T-helper 2 cell treated with Interferon-gamma antibody and Interleukin-4, amounts not matched to agents 5 μg/mL and 100 μg/mL, for 36 hours (primary cell): Measurements from ENCODE around the gene VCL.

ENCODE experiments used
- DNase-seq: peaks from one replicate; pipeline ENCODE4 v3.0.0; 2021; ENCODE audit warnings: low spot score
- H3K27ac Mint-ChIP-seq: one replicate; pipeline ENCODE4 v1.8.0; 2021; ENCODE audit warnings: mild to moderate bottlenecking, mixed read lengths
- H3K27me3 Mint-ChIP-seq: one replicate; pipeline ENCODE4 v1.8.0; 2021; ENCODE audit warnings: low read depth, mixed read lengths
- H3K36me3 Mint-ChIP-seq: one replicate; pipeline ENCODE4 v1.8.0; 2021; ENCODE audit warnings: low read depth, mixed read lengths
- H3K4me1 Mint-ChIP-seq: one replicate; pipeline ENCODE4 v1.8.0; 2021; ENCODE audit warnings: low read depth, mixed read lengths
- H3K4me3 Mint-ChIP-seq: one replicate; pipeline ENCODE4 v1.8.0; 2022; ENCODE audit warnings: mild to moderate bottlenecking, moderate library complexity, mixed read lengths
- H3K9me3 Mint-ChIP-seq: one replicate; pipeline ENCODE4 v1.8.0; 2021; ENCODE audit warnings: mixed read lengths

VCL gene

GRCh38 chr10:74150990-74151878 is 153.3 kb downstream of the VCL start, which contains the start of gene ADK:
ADK (plus strand) TSS chr10:74151221; CDS start chr10:74151279, 58 bp downstream.
- H3K9me3 Mint-ChIP-seq, result no peaks in the 10 kb centered on the region
- no peak within 1 kb of the TSS for H3K27ac Mint-ChIP-seq
- peak; percentile 98 for DNase-seq
- peaks cover 11% of the 10 kb centered on the region for H3K36me3 Mint-ChIP-seq
- H3K4me3 Mint-ChIP-seq, result no peak within 1 kb of the TSS
- no peaks in the 10 kb centered on the region for H3K27me3 Mint-ChIP-seq
- H3K4me1 Mint-ChIP-seq, result peaks cover 25% of the 10 kb centered on the region

GRCh38 chr10:74151879-74152722 is 154.2 kb downstream of the VCL start:
- Mint-ChIP-seq H3K36me3 (peaks cover 7% of the 10 kb centered on the region), H3K4me3 (peak overlapping the region; percentile 9), H3K27me3 (no peaks in the 10 kb centered on the region), H3K9me3 (no peaks in the 10 kb centered on the region), H3K27ac (no peak overlapping the region), H3K4me1 (peaks cover 29% of the 10 kb centered on the region)
- no peak for DNase-seq

DNA sequence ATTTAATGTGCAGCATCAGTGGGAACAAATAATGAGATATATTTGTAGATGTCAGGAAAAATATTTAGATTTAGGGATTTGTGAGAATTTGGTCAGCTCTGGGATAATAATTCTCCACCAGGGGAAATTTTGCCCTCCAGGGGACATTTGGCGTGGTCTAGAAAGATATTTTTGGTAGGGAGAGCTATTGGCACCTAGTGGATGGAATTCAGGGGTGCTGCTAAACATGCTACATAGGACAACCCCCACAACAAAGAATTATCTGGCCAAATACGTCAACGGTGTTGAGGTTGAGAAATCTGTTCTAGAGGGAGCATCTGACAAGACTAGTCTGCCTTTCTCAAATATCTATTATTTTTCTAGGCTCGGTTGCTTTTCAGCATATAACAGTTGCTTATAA is 155.2 kb downstream of the VCL start:
- Mint-ChIP-seq H3K36me3 (peaks cover 3% of the 10 kb centered on the region), H3K27ac (no peak overlapping the region), H3K4me1 (peaks cover 25% of the 10 kb centered on the region), H3K4me3 (no peak overlapping the region), H3K9me3 (no peaks in the 10 kb centered on the region), H3K27me3 (no peaks in the 10 kb centered on the region)
- DNase-seq, result no peak

DNA sequence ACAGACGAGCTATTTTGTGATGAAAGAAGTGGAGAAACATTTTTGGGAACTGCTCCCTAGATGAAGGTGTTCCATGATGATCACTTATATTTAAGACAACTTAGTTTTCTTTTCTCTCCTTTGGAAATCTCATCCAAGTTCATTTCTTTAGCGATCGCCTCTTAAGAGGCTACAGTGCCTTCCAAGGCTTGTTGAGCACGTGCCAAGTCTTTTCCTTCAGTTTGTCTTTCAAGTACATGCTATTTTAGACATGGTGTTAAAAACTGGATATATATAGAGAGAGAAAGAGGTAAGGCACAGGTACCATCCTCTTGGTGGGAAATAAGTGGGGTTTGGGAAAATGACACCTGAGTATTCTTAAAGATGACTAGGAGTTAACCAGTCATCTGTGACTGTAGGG is 155.8 kb downstream of the VCL start:
- no peak for DNase-seq
- Mint-ChIP-seq H3K4me1 (peaks cover 21% of the 10 kb centered on the region), H3K27me3 (no peaks in the 10 kb centered on the region), H3K27ac (no peak overlapping the region), H3K4me3 (no peak overlapping the region), H3K36me3 (no peaks in the 10 kb centered on the region), H3K9me3 (no peaks in the 10 kb centered on the region)

- H3K4me1 Mint-ChIP-seq, result peaks cover 21% of the 10 kb centered on the region
- no peaks in the 10 kb centered on the region for H3K27me3 Mint-ChIP-seq
- no peaks in the 10 kb centered on the region for H3K9me3 Mint-ChIP-seq
- no peak overlapping the region for H3K4me3 Mint-ChIP-seq
- no peak for DNase-seq
- no peaks in the 10 kb centered on the region for H3K36me3 Mint-ChIP-seq
- no peak overlapping the region for H3K27ac Mint-ChIP-seq
These were observed 159.0 kb downstream of the VCL start for GRCh38 chr10:74156919-74157289.

DNA sequence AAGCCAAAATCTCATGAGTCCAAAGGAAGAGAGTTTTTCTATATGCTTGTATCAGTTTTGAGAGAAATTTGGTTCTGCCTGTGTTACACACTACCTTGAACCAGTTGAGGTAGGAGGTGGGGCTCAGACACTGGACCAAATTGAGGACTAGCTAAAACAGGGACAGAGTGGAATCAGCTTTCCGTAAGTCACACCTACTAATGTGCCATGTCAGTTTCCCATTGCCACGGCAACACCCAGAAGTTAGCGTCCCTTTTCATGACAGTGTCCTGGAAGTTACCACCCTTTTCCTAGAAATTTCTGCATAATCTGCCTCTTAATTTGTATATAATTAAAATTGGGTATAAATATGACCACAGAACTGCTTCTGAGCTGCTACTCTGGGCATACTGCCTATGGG is 162.1 kb downstream of the VCL start:
- no peak overlapping the region for H3K4me3 Mint-ChIP-seq
- peaks cover 15% of the 10 kb centered on the region for H3K4me1 Mint-ChIP-seq
- H3K27me3 Mint-ChIP-seq, result no peaks in the 10 kb centered on the region
- DNase-seq, result no peak
- no peaks in the 10 kb centered on the region for H3K9me3 Mint-ChIP-seq
- H3K36me3 Mint-ChIP-seq, result no peaks in the 10 kb centered on the region
- H3K27ac Mint-ChIP-seq, result no peak overlapping the region

DNA sequence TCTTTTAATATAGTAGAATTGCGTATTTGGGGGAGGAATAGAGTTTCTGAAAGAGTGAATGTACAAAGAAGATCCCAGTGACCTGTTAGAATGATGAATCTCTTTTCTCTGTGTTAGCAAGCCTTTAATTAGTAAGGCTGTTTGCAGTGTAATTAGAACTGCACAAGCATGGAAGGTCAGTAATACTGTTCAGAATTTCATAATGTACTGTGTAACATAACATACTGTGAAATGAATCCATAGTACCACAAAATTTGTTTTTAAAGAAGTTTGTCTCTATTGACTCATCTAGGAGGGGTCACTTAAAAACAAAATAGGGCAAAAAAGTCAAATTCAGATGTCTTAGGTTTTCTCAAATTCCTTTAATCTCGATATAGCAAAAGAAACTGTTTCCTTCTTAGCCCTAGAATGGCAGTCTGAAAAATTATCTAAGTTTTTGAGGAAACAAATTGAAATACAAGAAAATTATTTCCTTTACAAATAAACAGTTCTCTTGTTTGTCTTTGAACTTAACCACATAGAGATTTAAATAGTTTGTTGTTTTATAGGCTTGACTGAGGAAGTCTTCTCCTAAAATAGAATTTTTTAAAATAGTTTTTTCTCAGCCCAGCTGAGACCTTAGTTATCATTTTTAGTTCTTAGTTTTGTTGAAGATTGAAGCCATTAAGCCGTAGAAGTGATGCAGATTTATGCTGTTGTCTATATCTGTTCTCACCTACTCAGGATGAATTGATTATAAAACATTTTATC is 165.6 kb downstream of the VCL start:
- DNase-seq, result no peak
- Mint-ChIP-seq H3K36me3 (no peaks in the 10 kb centered on the region), H3K4me1 (peaks cover 11% of the 10 kb centered on the region), H3K9me3 (no peaks in the 10 kb centered on the region), H3K4me3 (no peak overlapping the region), H3K27me3 (no peaks in the 10 kb centered on the region), H3K27ac (no peak overlapping the region)

DNA sequence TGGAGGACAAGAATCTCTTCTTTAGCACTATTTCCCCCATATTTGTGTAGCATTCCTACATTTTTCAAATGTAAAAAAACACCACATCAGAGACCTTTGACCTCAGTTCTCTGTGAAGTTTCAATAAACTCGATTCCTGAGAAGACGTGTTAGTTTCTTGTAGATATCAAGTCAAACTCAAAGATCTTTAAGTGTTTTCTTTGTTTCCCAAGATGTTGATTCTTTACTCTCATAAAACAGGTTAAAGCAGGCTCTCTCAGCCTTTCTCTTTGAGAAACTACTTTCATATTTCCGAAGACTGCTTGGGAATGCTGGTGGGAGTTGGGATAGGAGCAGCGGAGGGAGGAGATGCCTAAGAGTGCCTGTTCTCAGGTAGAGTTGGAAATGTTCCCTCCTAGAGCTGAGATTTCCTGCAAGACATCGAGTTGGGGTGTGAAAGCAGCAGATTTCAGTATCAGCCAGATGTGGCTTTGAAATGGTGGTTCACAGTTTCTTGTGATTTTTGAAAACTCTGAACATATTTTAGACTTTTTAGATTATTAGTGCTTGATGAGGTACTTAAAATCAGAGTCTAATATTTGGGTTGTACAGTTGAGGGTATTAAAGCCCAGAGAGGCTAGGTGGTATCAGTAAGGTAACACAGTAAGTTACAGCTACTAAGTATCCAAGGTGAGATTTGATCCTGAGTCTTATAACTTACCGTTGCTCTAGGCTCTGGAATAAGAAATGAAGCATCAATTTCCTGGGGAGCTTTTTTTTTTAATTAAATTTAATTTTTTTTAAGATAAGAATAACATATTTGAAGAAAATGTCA is 167.0 kb downstream of the VCL start:
- H3K27ac Mint-ChIP-seq, result no peak overlapping the region
- H3K27me3 Mint-ChIP-seq, result no peaks in the 10 kb centered on the region
- no peaks in the 10 kb centered on the region for H3K36me3 Mint-ChIP-seq
- H3K9me3 Mint-ChIP-seq, result no peaks in the 10 kb centered on the region
- peaks cover 17% of the 10 kb centered on the region for H3K4me1 Mint-ChIP-seq
- DNase-seq, result no peak
- no peak overlapping the region for H3K4me3 Mint-ChIP-seq

DNA sequence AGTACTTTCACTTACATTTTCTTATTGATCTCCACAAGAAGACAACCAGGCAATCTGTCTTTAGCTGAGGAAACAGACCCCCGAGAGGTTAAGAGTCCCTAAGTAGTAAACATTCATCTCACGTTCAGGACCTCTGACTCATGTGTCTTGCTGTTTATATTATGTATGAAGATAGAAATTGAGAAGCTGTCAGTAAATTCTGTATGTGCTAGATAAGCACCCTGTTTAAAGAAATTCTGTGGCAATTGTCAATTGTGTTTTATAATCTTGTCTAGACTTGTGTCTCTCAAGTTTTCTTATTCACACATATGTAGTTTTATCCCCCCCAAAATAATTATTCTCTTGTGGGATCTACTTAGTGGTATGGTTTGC is 167.6 kb downstream of the VCL start:
- no peak overlapping the region for H3K27ac Mint-ChIP-seq
- no peak overlapping the region for H3K4me3 Mint-ChIP-seq
- no peak for DNase-seq
- H3K36me3 Mint-ChIP-seq, result no peaks in the 10 kb centered on the region
- H3K27me3 Mint-ChIP-seq, result no peaks in the 10 kb centered on the region
- peaks cover 17% of the 10 kb centered on the region for H3K4me1 Mint-ChIP-seq
- no peaks in the 10 kb centered on the region for H3K9me3 Mint-ChIP-seq

GRCh38 chr10:74167443-74167842 is 169.5 kb downstream of the VCL start:
- no peak for DNase-seq
- Mint-ChIP-seq H3K4me3 (no peak overlapping the region), H3K27ac (no peak overlapping the region), H3K27me3 (no peaks in the 10 kb centered on the region), H3K4me1 (peaks cover 19% of the 10 kb centered on the region), H3K9me3 (no peaks in the 10 kb centered on the region), H3K36me3 (no peaks in the 10 kb centered on the region)
